Retina (tissue), 1 donor: ENCODE data around the gene PDZD8.

Source experiments
- DNase-seq: peaks from one replicate; pipeline ENCODE4 v3.0.0-alpha.2; 2016

PDZD8 gene

DNA sequence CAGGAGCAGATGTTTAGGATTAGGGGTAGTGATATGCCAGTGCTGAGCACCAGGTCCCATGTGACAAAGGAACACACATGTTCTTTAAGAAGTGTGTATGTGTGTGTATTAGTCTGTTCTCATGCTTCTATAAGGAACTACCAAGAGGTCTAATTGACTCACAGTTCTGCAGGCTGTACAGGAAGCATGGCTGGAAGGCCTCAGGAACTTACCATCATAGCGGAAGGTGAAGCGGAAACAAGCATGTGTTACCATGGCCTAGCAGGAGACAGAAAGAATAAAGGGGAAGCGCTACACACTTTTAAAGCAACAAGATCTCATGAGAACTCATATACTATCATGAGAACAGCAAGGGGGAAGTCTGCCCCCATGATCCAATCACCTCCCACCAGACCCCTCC is 22.8 kb upstream of the PDZD8 start:
- DNase-seq, result no peak

DNA sequence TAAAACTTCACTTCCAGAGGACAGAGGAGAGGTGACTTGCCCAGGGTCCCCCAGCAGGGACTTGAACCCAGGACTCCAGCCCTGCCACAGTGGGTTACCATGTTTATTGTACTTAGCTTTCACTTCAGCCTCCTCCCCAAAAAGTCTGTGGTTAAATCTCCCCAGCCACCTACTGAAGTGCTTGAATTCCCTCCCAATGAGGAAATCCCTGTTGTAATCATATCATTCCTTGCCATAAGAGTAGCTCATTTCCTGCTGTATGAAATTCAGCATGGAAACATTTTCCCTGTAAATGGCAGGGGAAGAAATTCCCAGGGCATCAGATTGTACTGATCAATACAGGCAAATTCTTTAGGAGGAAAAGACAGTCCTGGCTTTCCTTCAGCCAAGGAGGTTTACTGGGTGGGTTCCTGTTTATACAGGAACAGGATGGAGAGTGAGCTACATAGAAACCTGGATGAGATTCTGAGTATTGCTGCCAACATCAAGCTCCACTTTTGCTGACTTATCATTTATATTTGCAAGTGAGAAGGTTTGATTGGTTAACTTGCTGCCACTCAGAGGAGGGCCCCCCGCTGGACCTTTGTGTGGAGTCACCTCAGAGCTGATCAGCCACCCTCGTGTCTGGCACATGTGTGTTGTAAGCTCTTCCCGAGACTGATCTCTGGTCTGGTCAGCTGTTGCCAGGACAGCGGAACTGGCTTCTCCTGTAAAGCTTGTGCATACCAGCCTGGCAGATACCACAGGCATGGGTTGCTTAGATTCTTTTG is 16.4 kb upstream of the PDZD8 start:
- DNase-seq, result no peak

DNA sequence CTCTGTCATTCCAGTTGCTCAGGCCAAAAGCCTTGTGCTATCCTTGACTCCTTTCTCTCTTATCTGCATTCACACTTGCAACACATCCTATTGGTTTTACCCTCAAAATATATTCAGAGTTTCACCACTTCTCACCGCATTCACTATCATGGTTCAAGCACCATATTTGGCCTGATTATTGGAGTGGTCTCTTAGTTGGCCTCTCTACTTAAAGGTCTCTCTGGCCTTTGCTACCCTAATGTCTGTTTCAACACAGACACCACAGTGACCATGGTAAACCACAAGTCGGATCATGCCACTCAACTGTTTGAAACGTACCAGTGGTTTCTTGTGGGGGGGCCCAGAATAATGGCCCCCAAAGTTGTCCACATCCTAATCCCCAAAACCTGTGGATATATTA is 15.2 kb upstream of the PDZD8 start:
- no peak for DNase-seq

DNA sequence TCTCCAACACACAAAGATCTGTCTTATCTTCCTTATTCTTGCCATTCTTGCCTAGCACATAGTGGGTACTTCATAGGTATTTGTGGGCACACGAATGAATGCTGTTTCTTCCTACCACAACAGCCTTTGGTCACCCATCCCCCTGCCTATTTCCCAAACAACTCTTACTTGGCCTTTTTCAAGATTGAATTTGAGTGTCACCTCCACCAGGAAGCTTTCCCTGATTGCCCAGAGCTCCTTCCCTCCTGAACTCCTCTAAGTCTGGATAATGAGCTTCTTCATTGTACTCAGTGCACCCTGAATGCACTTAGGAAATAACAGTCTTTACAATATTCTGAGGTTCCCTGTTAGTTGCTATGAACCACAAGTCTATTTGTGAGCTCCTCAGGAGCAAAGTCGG is 11.6 kb upstream of the PDZD8 start:
- no peak for DNase-seq

DNA sequence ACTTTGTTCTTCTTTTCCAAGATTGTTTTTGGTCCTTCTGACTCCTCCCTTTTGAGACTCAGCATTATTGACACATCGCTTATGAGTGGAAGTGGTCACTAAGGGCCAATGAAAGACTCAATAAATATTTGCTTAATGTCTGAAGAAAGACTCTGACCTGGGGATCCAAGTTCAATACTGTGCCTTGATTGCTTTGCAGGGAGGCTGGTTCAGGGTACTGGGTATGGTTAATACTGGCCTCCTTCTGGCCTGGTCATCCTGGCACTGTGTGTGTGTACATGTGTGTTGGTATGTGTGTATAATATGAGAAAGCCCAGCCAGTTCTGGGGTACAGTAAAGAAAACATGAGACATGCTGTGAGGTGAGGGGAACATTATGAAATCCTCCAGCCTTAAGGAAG is 7.6 kb upstream of the PDZD8 start:
- no peak for DNase-seq

DNA sequence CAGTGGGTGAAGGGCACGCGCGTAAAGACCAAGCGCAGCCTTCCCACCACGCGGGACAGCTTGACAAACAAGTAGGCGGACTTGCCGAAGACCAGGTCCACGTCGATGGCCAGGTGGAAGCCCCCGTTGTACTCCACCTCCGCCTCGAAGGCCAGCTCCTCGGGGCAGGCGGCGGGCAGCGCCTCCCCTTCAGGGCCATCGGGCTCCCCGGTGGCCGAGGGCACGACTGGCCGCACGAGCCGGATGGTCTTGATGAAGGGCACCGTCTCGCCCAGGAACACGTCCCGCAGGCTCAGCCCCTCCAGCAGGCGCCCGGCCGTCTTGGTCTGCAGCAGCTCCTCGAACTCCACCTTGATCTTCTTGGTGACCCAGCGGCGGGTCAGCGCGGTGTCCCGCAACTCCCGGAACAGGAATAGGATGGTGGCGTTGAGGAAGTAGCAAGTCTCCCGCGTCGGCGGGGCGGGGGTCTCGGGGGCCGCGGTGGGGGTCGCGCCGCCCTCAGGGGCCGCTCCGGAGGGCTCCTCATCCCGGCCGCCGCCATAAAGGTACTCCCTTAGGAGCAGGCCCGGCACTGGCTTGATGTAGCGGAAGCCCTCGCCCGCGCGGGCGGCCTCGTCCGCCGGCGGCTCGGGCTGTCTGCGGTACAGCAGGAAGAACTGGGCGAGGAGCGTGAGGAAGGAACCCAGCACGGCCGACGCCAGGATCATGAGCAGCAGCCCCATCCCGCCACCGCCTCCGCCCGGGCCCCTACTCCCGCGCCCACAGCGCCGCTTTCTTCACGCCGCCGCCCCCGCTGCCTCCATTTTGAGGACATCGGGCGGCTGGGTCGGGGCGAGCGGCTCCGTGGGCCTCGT is 507 bp downstream of the PDZD8 start:
- peak; percentile 78 for DNase-seq

DNA sequence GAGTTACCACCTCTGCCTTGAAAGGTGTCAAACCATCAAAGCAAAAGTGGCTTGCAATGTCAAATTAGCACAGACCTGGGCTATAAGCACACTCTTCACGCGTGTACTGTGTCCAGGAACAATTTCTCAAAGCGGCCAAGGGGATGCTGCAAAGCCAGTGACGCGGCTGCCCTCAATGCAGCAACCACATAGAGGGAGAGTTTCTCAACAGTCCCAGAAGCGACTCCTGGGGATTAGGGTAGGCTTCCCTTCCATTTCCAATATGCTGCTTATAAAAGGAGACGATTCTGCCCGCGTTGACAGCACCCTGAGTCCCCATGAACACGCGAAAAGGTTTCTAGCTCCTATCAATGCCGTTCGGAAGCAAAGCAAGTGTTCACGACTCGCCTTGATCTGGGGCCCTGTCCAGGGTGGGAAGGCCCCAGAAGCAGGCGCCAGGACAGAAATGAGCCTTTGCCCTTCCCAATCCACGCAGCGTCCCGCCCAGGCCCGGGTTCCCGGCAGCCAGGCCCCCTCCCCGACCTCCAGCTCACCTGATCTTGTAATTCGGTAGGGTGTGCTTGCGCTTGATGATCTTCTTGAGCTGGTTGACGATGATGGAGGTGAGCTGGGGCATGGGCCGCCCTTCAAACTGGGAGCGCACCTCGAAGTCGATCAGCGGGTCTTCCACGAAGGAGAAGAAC is 1.3 kb downstream of the PDZD8 start:
- peak; percentile 77 for DNase-seq

DNA sequence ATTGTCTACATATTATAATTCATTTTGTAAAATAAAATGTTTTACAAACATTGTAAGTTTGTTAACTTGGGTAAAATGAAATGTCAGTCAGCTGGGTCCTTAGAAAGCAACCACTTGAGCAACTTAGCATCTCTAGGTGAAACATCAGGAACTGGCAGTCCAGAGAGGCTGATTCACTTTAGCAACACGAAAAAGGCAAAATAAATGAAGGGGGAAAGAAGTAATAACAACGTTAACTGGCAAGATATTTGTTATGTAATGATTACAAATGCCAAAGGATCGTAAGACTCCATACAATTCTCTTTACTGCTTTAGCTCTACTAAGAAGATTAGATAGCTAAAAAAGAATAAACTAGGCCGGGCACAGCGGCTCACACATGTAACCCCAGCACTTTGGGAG is 5.0 kb downstream of the PDZD8 start:
- no peak for DNase-seq

DNA sequence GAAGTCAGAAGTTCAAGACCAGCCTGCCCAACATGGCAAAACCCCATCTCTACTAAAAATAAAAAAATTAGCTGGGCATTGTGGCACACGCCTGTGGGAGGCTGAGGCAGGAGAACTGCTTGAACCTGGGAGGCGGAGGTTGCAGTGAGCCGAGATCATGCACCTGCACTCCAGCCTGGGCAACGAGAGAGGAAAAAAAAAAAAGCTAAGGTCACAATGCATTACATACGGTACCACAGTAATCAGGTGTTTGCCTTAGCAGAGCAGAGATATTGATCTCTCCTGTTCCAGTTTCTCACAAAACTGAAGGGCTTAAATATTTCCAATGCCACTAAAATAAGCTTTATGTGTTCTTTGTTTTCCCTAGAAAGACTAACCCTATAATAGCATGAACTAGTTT is 7.5 kb downstream of the PDZD8 start:
- no peak for DNase-seq

DNA sequence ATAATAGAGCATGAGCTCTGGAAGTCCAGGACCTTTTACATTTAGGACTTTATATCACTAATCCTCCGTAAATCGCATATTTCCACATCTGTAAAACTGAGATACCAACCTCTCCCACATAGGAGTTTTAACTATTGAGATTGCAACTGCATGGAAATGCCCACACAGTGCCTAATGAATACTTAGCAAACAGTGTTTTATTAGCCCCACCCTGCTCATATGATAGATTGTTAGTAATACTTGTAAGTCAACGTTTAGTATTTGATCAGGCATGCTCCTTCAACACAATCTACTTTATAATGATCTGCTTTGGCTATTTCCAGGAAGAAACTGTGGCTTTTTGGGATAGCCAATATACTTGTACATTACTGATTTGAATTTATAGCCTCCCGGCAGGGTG is 8.5 kb downstream of the PDZD8 start:
- DNase-seq, result no peak

DNA sequence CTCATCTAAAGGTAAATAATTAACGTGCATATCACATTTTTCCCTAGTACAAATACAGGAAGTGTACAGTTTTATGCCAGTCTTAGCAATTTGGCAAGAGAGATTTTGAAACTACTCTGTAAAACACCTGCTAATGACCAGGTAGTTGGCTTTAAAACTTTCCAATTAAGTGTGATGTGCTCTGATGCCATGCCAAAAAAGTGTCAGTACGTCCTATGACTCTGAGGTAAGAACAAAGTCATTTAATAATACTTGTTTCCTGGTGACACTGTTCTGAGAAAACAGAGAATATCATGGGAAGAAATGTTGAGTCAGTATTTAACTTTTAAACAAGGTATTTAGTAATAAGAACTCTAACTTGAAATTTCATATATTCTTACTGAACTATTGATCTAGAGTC is 9.6 kb downstream of the PDZD8 start:
- DNase-seq, result no peak

DNA sequence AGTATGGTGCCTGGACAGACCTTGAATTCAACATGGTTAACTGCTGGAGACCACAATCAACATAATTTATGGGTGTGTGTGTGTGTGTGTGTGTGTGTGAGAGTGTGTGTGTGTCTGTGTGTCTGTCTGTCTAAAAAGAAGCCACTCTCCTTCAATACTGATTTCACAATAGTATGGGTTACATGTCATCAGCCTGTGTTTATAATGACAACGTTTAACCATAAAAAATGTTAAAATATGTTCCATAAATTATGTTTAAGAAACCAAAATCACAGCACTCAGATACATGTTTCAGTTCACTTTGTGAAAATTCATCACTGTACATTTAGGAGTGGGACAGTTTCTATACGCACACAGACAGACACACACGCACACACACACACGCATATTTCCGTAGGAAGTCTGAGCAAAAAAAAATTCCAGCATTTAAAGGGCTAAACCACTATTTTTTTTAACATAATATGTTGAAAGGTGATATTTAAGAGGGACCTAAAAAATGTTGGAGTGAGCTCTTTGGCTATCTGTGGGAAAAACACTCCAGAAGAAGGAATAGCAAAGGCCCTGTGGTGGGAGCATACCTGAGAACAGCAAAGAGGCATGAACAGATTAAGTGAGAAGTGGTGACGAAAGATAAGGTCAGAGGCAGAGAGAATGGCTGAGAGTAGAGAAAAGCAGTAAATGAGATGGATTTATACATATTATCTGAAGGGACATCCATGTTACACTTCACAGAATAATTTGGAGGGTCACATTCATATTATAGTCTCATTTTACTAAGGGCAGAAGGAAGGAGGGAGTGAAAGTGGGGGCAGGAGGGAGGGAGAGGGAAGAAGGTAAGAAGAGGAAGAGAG is 10.9 kb downstream of the PDZD8 start:
- DNase-seq, result no peak

DNA sequence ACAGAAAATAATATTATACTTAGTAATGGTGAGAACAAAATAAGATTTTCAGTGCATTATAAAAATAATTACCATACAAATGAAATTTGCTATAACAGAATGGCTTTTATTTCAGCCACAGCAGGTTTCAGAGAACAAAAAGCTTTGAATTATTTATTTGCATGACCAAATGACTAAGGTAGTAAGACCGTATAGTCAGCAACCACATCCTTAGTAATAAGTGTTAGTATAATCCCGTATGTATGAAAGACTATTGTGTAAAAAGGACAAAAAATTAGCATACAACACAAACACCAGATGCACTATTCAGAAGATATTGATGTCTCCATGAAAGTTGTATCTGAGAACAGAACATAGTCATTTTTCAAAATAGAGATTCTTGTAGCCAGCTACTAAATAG is 12.2 kb downstream of the PDZD8 start:
- DNase-seq, result no peak

DNA sequence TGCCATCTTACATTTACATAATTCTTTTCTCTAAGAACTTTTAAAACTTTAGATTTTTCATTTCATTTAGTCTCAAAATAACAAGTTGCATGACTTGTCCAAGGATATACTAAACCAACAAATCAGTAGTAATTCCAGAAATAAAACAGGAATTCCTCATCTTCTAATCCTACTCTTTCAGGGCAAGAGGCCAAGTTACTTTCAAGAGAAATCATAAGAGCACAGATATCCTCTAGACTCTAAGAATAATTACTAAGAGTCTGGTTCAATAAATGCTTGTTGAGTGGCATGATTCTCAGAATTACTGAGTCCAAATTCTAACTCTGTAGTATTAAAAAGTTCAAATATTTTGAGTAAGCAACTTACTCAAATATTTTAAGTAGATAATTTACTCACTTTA is 12.9 kb downstream of the PDZD8 start:
- DNase-seq, result no peak

DNA sequence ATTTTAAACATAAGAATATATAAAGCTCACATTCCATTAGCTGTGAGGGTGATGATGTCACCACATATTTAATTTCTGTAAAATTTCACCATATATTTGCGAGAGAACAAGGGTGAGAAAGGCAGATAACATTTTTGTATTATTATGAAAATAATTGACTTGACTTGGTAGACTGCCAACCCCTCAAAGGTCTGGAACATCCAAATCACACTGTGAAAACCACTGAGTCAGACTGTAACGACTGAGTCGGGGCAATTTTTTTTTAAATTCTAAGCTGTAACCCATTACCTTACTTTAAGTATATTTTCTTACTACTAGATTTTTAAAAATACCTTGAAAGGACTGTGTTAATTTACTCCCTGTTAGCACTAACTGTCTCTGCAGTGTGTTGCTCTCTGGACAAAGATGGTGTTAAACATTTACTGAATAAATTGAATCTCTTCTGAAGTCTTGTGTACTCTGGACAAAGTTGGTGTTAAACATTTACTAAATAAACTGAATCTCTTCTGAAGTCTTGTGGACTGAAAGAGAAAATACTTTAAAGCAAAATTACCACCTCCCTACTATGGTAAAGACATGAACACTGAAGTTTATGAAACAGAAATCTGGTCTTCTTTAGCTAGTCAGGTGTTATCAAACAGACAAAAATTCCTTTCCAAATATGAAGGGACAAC is 14.1 kb downstream of the PDZD8 start:
- DNase-seq, result no peak

DNA sequence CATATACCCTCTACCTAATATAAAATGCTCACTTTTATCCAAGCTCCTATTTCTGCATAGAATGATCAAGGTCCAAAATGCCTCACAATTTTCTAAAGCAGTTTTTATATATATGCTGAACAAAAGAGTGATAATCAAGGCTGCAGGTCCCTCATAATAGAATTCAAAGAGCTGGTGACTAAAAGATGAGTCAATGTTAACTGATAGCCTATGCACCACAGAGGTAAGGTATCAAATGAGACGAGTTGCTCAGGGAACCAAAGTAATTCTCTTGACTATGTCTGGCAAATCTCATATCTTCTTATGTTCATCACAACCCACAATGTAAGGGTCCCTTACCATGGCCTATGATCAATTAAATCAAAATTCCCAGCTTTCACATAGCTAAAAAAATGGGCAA is 15.2 kb downstream of the PDZD8 start:
- DNase-seq, result no peak

DNA sequence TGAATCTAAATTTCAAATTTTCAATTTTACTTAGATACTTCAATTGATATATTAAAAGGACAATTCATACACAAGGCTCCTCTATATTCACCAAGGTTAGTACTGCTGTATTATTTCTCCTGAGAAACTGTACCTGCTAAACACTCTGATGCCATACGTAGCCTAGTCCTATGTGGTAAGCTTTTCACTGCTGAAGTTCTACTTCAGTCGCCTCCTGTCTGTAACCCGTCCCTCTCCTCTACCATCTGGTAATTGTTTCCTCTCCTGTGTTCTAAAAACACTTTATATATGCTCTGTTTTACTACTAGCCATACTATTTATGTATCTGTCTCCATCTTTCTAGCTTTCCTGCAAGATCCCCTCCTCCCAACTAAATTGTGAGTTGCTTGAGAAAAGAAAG is 20.2 kb downstream of the PDZD8 start:
- no peak for DNase-seq

DNA sequence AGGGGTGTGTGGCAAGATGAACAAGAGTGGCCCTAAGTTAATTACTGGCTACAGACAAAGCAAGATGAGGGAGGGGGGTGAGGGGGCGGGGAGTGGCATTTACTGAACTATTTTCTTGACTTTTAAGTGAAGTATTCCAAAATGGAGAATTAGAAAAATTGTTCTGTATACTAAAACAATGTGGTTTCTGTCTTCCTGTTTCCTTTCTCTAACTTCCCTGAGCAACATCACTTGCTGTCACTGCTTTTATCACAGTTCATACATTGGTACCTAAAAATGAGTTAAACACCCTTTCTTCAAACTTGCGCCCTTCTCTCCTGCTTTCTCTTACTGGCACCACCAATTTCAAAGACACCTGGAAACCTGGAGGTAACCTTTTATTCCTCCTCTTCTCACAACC is 21.6 kb downstream of the PDZD8 start:
- DNase-seq, result no peak

DNA sequence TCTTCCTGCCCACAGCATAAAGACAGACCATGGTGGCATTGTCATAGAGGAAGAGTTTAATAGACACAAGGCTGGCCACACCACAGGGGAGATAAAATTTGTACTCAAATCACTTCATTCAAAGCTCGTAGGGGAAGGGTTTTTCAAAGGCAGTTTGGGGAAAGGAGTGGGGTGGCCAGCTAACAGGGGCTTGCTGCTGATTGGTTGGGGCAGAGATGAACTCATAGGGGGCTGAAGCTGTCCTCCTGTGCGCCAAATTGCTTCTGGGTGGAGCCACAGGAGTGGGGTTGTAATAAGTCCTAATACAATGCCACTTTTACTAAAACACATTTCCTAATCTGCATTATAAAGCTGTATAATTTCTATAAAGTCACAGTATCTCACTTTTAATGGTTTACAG is 22.5 kb downstream of the PDZD8 start:
- no peak for DNase-seq

DNA sequence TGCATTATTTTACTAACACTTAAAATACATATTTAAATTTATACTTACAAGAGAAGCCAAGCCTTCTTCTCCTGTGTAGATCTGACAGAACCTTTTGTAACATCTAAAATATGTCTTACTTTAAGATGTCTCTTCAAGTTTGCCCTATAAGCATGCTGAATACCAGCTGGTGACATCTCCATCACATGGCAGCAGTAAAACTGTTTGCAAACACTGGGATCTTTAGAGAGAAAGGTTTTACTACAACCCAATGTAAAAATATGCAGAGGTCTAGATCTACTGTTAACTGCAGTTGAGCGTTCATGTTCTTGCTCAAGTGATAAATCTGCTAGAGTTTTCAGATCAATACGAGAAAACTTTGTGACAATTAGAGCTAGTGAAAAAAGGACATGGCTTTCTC is 23.2 kb downstream of the PDZD8 start:
- DNase-seq, result no peak

DNA sequence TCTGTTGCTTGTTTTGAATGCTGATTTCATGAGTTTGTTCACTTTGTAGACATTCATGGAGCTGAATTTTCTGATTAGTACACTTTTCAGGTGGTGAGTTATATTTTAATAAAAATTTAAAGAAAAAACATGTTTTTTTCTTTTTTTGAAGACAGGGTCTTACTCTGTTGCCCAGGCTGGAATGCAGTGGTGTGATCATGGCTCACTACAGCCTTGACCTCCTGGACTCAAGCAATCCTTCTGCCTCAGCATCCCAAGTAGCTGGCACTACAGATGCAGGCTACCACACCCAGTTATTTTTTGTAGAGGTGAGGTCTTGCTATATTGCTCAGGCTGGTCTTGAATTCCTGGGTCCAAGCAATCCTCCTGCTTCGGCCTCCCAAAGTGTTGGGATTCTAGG is 23.7 kb downstream of the PDZD8 start:
- DNase-seq, result no peak

DNA sequence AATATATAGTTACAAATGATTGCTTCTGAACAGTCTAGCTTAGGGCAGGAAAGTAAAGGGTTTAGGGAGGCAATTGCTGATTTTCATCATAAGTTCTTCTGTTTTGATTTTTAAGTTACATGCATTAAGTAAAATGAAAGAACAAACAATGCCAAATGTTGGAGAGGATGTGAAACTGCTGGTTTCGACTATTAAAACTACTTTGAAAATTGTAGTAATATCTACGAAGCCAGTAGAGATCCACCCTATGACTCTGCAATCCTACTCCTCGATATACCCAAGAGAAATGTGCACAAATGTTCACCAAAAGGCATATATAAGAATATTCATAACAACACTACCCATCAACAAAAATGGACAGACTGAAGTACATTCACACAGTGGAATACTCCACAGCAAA is 24.3 kb downstream of the PDZD8 start:
- no peak for DNase-seq
